HepG2 (cell line): ENCODE measurements around the gene FAM114A1. TPM values are rescaled to one million over a fixed set of nuclear protein-coding genes. Genes with fewer than 3 reads are reported as not detected.

Experiments
- CC2D1A ChIP-seq: sonication (generic); formaldehyde crosslinking; IDR thresholded peaks from 2 replicates; pipeline ENCODE4 v1.8.1; 2023; ENCODE audit warnings: mild to moderate bottlenecking, missing genetic modification reagents
- HOXA9 ChIP-seq: sonication (generic); formaldehyde crosslinking; IDR thresholded peaks from 2 replicates; pipeline ENCODE4 v1.8.1; 2022; ENCODE audit warnings: missing genetic modification reagents, mild to moderate bottlenecking, moderate library complexity, borderline replicate concordance
- IRX3 ChIP-seq: sonication (generic); formaldehyde crosslinking; IDR thresholded peaks from 2 replicates; pipeline ENCODE4 v1.8.1; 2023; ENCODE audit warnings: mild to moderate bottlenecking, low read depth, missing genetic modification reagents, borderline replicate concordance
- MTA3 ChIP-seq: sonication (generic); formaldehyde crosslinking; IDR thresholded peaks from 2 replicates; pipeline ENCODE4 v1.4.0; 2020; ENCODE audit warnings: missing genetic modification reagents
- NR2F6 ChIP-seq, 2 experiments: IDR thresholded peaks; 2 replicates each; pipeline ENCODE4 v1.6.1; 2016; ENCODE audit warnings: antibody characterized with exemption in 1 of 2, mild to moderate bottlenecking in 1 of 2
- PPARG ChIP-seq: conservative IDR thresholded peaks from 2 replicates; pipeline ENCODE4 v1.6.1; 2016; ENCODE audit warnings: missing biosample characterization, missing genetic modification reagents
- SMAD3 ChIP-seq: sonication (generic); formaldehyde crosslinking; IDR thresholded peaks from 2 replicates; pipeline ENCODE4 v1.4.0; 2020; ENCODE audit warnings: missing genetic modification reagents
- YEATS2 ChIP-seq: sonication (generic); formaldehyde crosslinking; IDR thresholded peaks from 2 replicates; pipeline ENCODE4 v1.4.0; 2020; ENCODE audit warnings: missing genetic modification reagents, borderline replicate concordance
- ZBTB3 ChIP-seq: sonication (generic); formaldehyde crosslinking; IDR thresholded peaks from 2 replicates; pipeline ENCODE4 v1.4.0; 2020; ENCODE audit warnings: low read depth, mild to moderate bottlenecking, moderate library complexity, missing genetic modification reagents, borderline replicate concordance
- ZNF644 ChIP-seq: IDR thresholded peaks from 2 replicates; pipeline ENCODE4 v1.6.1; 2016; ENCODE audit warnings: low read depth
- ZNF792 ChIP-seq: IDR thresholded peaks from 2 replicates; pipeline ENCODE4 v1.6.1; 2016
- polyA plus RNA-seq, 8 experiments: library from polyadenylated mRNA; depleted of rRNA in 3 of 8; stranded (reverse) in 7 of 8; unstranded in 1 of 8; fragments of >200 nt; fragmentation: Illumina TruSeq in 4 of 8; extraction: Trizol in 4 of 8; gene quantifications; 2 replicates each; pipeline versions ENCODE4 v1.2.1 to v1.2.3, GENCODE V29; 2011 to 2016; ENCODE audit warnings: low read depth in 4 of 8, missing spikeins in 1 of 8, mixed read lengths in 1 of 8; ENCODE audit not compliant: insufficient read depth in 1 of 8
- total RNA-seq, 5 experiments: library from RNA; depleted of rRNA; stranded (reverse); fragments of >200 nt; fragmentation: Illumina TruSeq; extraction: Trizol; gene quantifications; 2 replicates each; pipeline ENCODE4 v1.2.3, GENCODE V29; 2016; ENCODE audit warnings: low read depth in 1 of 5
- TF ChIP-seq, protein P1 (sequence below): sonication (generic); formaldehyde crosslinking; IDR thresholded peaks from 2 replicates; pipeline ENCODE4 v1.8.1; 2023; ENCODE audit warnings: missing genetic modification reagents, mild to moderate bottlenecking, borderline replicate concordance
- TF ChIP-seq, protein P2 (sequence below): IDR thresholded peaks from 2 replicates; pipeline ENCODE4 v1.6.1; 2012; ENCODE audit warnings: low read length, improper control_type of control experiment
- TF ChIP-seq, protein P3 (sequence below): IDR thresholded peaks from 2 replicates; pipeline ENCODE4 v1.6.1; 2016; ENCODE audit warnings: control low read depth
- TF ChIP-seq, protein P4 (sequence below): sonication (generic); formaldehyde crosslinking; IDR thresholded peaks from 2 replicates; pipeline ENCODE4 v1.4.0; 2020; ENCODE audit warnings: missing genetic modification reagents, borderline replicate concordance
- TF ChIP-seq, protein P5 (sequence below): sonication (generic); formaldehyde crosslinking; IDR thresholded peaks from 2 replicates; pipeline ENCODE4 v1.4.0; 2020; ENCODE audit warnings: missing genetic modification reagents
- TF ChIP-seq, protein P6 (sequence below): sonication (generic); formaldehyde crosslinking; IDR thresholded peaks from 2 replicates; pipeline ENCODE4 v1.8.0; 2022; ENCODE audit warnings: mild to moderate bottlenecking, missing genetic modification reagents; ENCODE audit not compliant: insufficient replicate concordance

Gene FAM114A1
- total and polyA plus RNA-seq, 2 of the 13 experiments (the other 11 are each of a cell fraction or from before 2014, with no cell fraction given) = 61.0 to 76.9 TPM

DNA sequence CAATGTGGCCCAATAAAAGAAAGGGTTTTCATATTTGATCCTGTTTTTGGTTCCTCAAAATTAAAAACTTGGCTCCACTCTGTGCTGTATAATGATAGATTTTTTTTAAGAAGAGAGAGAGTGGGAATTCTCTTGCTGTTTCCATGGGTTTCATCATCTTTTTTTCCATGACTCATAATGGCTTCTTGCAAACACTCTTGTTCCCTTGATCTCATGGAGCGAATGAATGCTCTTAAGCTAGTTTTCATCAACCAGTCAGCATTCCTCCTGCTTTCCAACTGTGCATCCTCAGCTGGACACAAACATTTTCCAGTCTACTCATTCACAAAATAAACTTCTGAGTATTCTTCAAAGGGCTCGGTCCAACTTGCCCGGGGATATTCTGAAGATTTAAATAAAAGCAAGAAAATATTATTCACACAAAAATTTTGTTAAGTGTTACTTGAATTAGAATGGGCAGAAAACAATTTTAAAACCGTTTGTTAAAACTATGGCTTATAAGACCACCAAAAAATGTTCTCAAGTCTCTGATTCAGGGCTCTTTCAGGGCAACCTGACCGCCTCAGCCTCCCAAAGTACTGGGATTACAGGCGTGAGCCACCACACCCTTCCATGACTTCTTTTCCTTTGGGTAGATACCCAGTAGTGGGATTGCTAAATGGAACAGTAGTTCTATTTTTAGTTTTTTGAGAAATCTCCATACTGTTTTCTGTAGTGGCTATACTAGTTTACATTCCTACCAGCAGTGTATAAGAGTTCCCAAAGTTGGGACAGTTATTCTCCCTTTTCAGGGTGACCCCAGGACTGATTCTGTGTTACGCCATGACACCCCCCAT is 99.9 kb downstream of the FAM114A1 start (continued):
- TF ChIP-seq MTA3 (CRISPR knock-in tag) = no peak
- TF ChIP-seq, protein P1, sequence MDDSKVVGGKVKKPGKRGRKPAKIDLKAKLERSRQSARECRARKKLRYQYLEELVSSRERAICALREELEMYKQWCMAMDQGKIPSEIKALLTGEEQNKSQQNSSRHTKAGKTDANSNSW (CRISPR knock-in tag) = no peak
- no peak for TF ChIP-seq IRX3
- TF ChIP-seq CC2D1A (CRISPR knock-in tag) = no peak
- TF ChIP-seq, protein P2, sequence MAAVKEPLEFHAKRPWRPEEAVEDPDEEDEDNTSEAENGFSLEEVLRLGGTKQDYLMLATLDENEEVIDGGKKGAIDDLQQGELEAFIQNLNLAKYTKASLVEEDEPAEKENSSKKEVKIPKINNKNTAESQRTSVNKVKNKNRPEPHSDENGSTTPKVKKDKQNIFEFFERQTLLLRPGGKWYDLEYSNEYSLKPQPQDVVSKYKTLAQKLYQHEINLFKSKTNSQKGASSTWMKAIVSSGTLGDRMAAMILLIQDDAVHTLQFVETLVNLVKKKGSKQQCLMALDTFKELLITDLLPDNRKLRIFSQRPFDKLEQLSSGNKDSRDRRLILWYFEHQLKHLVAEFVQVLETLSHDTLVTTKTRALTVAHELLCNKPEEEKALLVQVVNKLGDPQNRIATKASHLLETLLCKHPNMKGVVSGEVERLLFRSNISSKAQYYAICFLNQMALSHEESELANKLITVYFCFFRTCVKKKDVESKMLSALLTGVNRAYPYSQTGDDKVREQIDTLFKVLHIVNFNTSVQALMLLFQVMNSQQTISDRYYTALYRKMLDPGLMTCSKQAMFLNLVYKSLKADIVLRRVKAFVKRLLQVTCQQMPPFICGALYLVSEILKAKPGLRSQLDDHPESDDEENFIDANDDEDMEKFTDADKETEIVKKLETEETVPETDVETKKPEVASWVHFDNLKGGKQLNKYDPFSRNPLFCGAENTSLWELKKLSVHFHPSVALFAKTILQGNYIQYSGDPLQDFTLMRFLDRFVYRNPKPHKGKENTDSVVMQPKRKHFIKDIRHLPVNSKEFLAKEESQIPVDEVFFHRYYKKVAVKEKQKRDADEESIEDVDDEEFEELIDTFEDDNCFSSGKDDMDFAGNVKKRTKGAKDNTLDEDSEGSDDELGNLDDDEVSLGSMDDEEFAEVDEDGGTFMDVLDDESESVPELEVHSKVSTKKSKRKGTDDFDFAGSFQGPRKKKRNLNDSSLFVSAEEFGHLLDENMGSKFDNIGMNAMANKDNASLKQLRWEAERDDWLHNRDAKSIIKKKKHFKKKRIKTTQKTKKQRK = no peak
- no peak for TF ChIP-seq ZNF792 (CRISPR knock-in tag)
- TF ChIP-seq, protein P3, sequence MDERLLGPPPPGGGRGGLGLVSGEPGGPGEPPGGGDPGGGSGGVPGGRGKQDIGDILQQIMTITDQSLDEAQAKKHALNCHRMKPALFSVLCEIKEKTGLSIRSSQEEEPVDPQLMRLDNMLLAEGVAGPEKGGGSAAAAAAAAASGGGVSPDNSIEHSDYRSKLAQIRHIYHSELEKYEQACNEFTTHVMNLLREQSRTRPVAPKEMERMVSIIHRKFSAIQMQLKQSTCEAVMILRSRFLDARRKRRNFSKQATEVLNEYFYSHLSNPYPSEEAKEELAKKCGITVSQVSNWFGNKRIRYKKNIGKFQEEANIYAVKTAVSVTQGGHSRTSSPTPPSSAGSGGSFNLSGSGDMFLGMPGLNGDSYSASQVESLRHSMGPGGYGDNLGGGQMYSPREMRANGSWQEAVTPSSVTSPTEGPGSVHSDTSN (CRISPR knock-in tag) = no peak
- no peak for TF ChIP-seq NR2F6 (IDR thresholded peaks at IDR 0.05)
- no peak for TF ChIP-seq NR2F6 (CRISPR knock-in tag; IDR thresholded peaks at IDR 0.05)
- TF ChIP-seq, protein P4, sequence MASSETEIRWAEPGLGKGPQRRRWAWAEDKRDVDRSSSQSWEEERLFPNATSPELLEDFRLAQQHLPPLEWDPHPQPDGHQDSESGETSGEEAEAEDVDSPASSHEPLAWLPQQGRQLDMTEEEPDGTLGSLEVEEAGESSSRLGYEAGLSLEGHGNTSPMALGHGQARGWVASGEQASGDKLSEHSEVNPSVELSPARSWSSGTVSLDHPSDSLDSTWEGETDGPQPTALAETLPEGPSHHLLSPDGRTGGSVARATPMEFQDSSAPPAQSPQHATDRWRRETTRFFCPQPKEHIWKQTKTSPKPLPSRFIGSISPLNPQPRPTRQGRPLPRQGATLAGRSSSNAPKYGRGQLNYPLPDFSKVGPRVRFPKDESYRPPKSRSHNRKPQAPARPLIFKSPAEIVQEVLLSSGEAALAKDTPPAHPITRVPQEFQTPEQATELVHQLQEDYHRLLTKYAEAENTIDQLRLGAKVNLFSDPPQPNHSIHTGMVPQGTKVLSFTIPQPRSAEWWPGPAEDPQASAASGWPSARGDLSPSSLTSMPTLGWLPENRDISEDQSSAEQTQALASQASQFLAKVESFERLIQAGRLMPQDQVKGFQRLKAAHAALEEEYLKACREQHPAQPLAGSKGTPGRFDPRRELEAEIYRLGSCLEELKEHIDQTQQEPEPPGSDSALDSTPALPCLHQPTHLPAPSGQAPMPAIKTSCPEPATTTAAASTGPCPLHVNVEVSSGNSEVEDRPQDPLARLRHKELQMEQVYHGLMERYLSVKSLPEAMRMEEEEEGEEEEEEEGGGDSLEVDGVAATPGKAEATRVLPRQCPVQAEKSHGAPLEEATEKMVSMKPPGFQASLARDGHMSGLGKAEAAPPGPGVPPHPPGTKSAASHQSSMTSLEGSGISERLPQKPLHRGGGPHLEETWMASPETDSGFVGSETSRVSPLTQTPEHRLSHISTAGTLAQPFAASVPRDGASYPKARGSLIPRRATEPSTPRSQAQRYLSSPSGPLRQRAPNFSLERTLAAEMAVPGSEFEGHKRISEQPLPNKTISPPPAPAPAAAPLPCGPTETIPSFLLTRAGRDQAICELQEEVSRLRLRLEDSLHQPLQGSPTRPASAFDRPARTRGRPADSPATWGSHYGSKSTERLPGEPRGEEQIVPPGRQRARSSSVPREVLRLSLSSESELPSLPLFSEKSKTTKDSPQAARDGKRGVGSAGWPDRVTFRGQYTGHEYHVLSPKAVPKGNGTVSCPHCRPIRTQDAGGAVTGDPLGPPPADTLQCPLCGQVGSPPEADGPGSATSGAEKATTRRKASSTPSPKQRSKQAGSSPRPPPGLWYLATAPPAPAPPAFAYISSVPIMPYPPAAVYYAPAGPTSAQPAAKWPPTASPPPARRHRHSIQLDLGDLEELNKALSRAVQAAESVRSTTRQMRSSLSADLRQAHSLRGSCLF = no peak
- TF ChIP-seq, protein P5, sequence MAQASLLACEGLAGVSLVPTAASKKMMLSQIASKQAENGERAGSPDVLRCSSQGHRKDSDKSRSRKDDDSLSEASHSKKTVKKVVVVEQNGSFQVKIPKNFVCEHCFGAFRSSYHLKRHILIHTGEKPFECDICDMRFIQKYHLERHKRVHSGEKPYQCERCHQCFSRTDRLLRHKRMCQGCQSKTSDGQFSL (CRISPR knock-in tag) = no peak
- TF ChIP-seq ZNF644 (CRISPR knock-in tag) = peak; percentile 47; the same call in 1 of the 2 replicates
- TF ChIP-seq ZBTB3 (CRISPR knock-in tag) = no peak
- 0 out of 2 replicates have a peak, but pooled peaks have one; percentile 42 for TF ChIP-seq SMAD3 (CRISPR knock-in tag)
- TF ChIP-seq YEATS2 (CRISPR knock-in tag) = no peak
- TF ChIP-seq PPARG (CRISPR knock-in tag) = no peak
- no peak for TF ChIP-seq HOXA9 (CRISPR knock-in tag)
- TF ChIP-seq, protein P6, sequence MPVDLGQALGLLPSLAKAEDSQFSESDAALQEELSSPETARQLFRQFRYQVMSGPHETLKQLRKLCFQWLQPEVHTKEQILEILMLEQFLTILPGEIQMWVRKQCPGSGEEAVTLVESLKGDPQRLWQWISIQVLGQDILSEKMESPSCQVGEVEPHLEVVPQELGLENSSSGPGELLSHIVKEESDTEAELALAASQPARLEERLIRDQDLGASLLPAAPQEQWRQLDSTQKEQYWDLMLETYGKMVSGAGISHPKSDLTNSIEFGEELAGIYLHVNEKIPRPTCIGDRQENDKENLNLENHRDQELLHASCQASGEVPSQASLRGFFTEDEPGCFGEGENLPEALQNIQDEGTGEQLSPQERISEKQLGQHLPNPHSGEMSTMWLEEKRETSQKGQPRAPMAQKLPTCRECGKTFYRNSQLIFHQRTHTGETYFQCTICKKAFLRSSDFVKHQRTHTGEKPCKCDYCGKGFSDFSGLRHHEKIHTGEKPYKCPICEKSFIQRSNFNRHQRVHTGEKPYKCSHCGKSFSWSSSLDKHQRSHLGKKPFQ (CRISPR knock-in tag) = no peak
